GM21367 (cell line): ENCODE measurements around the gene MCHR1.

Experiments used
- ATAC-seq: cut with Tn5 transposase; IDR thresholded peaks from one replicate; pipeline ENCODE4 v1.9.1; 2021; ENCODE audit not compliant: unreplicated experiment

MCHR1 gene

DNA sequence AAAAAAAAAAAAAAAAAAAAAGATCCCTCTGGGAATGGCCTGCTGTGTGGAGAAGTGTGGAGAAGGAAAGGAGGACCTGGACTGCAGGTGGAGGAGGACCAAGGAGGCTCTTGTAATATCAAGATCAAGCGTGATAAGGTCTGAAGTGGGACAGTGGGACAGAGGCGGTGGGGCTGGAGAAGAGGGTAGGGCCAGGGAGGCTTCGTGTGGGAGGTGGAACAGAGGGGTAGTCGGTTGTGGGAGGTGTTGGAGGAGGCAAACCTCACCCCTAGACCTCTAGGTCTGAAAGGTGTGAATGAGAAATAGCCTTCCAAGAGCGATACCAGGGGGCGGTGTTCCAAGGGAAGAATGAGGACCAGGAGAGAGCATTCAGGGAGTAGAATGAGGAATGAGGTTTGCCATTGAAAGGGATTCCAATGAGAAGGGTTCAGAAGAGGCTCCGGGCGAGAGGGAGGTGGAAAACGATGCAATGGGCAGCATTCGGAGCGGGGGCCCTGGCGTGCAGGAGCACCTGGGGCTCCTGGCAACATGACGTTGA is 44.2 kb downstream of the MCHR1 start:
- ATAC-seq, result no peak

DNA sequence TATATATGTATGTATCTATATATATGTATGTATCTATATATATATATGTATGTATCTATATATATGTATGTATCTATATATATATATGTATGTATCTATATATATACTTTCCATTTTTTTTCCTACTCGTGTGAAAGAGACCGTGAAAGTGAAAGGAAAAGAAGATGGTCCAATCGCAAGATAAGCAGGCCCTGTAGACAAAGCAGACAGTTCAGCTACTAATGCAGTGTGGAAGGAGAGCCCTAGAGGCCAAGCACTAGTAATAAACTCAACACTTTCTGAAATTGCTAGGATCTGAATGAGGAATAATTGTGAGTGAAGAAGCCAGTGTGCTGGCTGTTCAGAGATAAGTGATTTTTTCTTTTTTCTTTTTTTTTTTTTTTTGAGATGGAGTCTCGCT is 47.2 kb downstream of the MCHR1 start:
- ATAC-seq, result no peak

DNA sequence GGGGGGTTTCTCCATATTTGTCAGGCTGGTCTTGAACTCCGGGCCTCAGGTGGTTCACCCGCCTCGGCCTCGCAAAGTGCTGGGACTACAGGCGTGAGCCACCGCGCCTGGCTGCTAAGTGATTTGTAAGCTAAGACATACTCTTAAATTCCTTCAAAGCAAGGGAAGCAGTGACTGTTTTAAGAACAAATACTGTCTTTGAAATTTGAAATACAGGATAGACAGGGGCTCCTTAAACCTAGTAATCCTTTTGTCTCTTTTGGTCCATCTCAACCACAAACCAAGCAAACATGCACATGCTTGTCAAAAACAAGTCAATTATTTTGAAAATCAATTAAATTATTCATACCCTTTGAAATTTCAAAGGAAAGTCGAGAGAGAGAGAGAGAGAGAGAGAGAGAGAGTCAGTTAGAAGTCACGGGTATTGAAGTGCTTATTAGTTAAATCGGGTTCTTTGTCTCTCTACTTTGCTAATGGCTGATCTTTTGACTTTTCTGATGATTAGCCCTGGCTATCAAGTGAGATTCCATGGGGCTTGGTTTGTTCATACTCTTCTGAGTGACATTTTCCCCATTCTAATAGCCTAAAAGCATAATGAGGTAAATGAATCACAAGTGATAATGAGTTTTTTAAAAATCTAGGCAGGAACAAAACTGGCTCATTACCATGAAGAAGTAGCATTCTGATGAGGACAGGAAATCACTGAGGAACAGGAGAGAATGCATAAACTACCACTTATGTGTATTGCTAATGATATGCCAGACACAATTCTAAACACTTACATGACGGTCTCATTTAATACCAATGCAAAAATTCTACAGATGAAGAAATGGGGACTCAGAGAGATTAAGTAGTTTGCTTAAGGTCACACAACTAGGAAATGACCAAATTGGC is 48.0 kb downstream of the MCHR1 start:
- no peak for ATAC-seq

DNA sequence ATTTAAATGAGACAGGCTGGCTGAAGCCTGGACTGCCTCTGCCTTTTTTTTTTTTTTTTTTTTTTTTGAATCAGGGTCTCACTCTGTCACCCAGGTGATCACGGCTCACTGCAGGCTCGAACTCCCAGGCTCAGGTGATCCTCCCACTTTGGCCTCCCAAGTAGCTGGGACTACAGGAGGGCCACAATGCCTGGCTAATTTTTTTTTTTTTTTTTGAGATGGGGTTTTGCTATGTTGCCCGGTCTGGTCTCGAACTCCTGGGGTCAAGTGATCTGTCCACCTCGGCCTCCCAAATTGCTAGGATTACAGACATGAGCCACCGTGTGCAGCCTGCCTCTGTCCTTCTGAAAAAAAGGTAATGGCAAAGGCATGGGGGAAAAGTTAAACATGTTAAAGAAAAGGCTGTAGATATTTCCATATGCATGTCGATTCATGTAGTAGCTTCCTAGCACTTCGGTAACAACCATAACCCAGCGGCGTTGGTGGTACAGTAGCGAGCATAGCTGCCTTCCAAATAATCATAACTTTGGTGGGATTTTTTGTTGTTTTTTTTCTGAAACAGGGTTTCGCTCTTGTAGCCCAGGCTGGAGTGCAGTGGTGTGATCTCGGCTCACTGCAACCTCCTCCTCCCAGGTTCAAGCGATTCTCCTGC is 48.8 kb downstream of the MCHR1 start:
- no peak for ATAC-seq

DNA sequence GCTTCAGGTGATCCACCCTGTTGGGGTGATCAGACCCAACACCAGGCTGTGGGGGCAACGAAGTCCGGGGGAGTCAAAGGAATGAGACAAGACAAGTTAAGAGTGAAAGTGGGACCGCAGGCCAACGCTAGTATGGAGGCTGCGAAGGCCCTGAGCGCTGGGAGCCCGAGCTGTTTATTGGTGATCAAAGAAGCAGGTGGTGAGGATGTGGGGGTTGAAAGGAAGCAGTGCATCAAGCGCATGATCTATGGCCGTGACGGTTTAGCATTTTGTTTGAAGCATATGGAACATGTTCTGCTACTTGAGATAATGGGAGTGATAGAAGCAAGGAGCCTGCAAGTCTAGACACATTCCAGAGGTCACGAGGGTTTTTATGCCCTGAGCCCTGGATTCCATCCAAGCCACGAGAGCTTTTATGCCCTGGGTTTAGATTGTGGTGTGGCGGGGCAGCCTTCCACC is 49.5 kb downstream of the MCHR1 start:
- ATAC-seq, result no peak

DNA sequence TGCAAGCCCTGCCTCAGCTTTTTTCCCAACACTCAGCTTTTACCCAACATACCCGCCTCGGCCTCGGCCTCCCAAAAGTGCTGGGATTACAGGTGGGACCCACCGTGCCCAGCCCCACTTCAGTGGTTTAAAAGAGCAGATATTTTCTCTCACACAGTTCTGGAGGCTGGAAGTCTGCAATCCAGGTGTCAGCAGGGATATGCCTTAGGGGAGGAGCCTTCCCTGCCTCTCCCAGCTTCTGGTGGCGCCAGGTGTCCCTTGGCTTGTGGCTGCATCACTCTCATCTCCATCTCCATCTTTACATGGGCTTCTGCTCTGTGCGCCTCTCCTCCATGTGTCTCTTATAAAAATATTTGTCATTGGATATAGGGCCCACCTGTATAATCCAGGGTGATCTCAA is 50.0 kb downstream of the MCHR1 start:
- ATAC-seq, result no peak
